22Rv1 (cell line): ENCODE measurements around the gene AJUBA.

ENCODE experiments used
- H3K27ac ChIP-seq: fragments of 450-650 bp; 2 replicates; pipeline ENCODE4 v1.5.1; 2017
- CTCF ChIP-seq: fragments of 450-650 bp; IDR thresholded peaks from 2 replicates; pipeline ENCODE4 v1.5.1; 2017; ENCODE audit warnings: mild to moderate bottlenecking
- ZFX ChIP-seq: fragments of 450-650 bp; IDR thresholded peaks from 2 replicates; pipeline ENCODE4 v1.6.1; 2017; ENCODE audit warnings: antibody characterized with exemption, borderline replicate concordance

Gene AJUBA

GRCh38 chr14:22996768-22997654 is 14.7 kb upstream of the AJUBA start:
- TF ChIP-seq ZFX (no peak), CTCF (no peak)
- H3K27ac ChIP-seq: no peak overlapping the region

- TF ChIP-seq CTCF: no peak
- no peak overlapping the region for H3K27ac ChIP-seq
These were observed 13.7 kb upstream of the AJUBA start for GRCh38 chr14:22995889-22996625.

- no peak overlapping the region for H3K27ac ChIP-seq
- peak; percentile 66 for TF ChIP-seq CTCF
- no peak for TF ChIP-seq ZFX
These were observed 12.5 kb upstream of the AJUBA start for GRCh38 chr14:22994762-22995275.

- TF ChIP-seq ZFX (no peak), CTCF (no peak)
- no peak overlapping the region for H3K27ac ChIP-seq
These were observed 11.2 kb upstream of the AJUBA start for GRCh38 chr14:22993517-22993916.

GRCh38 chr14:22991852-22992251 is 9.5 kb upstream of the AJUBA start:
- no peak overlapping the region for H3K27ac ChIP-seq
- TF ChIP-seq ZFX: no peak

- H3K27ac ChIP-seq: no peak overlapping the region
- TF ChIP-seq CTCF (no peak), ZFX (no peak)
These were observed 4.9 kb upstream of the AJUBA start for GRCh38 chr14:22987291-22987690.

GRCh38 chr14:22986508-22987054 is 4.2 kb upstream of the AJUBA start:
- no peak overlapping the region for H3K27ac ChIP-seq
- peak; percentile 94 for TF ChIP-seq CTCF
- no peak for TF ChIP-seq ZFX
